Middle frontal gyrus (tissue), 1 donor: ENCODE measurements around the gene ADAM12.

ENCODE experiments used
- DNase-seq: peaks from one replicate; pipeline ENCODE4 v3.0.0-alpha.2; 2015; ENCODE audit warnings: low spot score; ENCODE audit errors: extremely low spot score

ADAM12 gene

DNA sequence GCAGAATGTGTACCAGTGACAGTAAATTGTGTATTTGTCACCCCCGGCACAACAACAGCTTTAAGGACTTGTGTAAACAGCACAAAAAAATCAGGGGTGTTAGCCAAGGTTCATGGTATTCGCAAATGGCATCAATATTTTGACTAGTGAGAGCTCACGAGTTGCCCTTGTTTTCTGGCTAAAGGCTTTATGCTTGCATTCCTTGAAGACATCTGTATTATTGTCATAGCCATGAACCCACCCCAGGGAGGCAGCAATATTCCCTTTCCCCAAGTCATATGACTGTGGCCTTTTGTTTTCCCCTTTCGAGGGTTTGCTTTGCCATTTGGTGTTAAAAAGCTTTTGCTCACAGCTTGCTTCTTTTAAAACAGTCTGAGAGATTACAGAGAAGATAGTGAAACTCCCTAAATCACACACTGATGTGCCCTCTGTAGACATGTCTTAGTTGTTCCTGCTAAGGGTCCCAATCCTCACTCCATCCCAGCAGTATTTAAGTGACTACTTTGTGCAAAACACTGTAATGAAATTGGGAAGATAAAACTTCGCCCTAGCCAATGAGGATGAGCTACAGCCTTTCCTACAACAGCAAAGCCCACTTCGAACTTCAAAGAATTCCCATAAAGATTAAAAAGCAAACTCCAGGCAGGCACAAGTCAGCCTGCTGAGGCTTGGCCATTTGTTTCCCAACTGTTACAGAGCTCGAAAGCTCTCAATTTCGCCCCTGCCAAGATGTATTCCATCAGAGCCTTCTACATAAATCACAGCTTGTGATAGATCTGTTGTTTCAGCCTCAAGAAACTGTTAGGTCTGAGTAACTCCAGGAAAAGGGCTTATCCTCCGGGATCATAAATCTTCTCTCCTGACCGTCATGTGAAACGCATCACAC lies 172.3 kb downstream of the ADAM12 start:
- DNase-seq = no peak

DNA sequence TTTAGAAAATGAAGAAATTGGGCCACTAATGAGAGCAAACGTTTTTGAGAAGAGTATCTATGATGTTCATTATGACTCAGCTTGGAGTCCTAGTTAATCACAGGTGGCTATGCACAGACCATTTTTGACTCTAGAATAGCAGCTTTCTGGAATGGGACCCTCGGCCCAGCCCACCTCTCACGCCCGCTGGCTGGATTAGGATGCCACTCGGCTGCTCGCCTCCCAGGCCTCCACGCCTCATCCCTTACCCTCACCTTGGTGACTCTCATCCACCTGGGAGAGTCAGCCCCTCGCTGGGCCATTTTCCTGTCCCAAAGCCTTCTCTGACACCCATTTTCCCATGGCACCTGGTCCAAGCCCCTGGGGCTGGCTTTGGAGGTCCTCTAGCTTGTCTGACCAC lies 173.6 kb downstream of the ADAM12 start:
- DNase-seq = no peak

DNA sequence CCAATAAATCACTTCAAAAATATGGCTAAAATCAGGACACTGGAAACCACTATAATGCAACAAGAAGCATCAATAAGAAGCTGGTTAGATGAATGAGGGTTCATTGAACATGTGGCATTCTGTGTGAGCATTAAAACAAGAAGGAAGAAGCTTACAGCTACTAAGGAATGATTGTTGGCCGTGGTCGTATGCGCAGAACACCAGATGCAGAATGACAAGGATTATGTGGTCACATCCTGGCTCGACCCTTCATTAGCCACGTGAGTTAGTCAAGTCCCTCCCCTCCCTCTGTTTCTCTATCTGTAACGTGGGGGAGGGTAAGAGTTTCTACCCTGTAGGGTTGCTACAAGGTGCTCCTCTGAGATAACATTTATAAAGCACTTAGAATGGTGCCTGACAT lies 174.3 kb downstream of the ADAM12 start:
- no peak for DNase-seq

- no peak for DNase-seq
Observed at GRCh38 chr10:126212738-126213137, 175.5 kb downstream of the ADAM12 start.

DNA sequence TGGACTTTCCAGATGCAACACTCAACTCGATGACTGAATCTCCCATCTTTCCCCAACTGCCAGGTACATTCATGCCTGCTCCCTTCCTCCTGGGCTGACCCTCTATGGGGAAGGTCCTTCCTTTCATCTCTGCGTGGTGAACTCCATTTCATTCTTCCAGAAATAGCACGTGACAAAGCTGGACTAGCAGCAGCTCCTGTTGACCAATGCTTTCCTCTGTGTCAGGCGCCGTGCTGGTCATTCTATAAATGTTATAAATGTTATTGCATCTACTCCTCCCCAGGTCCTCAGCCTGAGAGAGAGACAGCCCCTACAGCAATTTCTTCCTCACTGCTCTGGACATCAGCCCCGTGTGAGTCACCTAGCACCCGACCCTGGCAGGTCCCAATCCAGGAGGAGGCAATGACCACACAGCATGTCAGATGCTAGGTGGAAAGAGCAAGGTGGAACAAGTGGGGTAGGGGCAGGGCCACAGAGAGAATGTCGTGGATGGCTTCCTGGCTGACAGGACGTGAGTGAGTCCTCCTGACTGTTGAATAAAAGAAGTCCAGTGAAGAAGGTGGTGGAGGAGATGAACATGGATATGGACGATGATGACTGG lies 178.1 kb downstream of the ADAM12 start:
- DNase-seq = no peak

- no peak for DNase-seq
Observed at GRCh38 chr10:126209451-126209850, 178.8 kb downstream of the ADAM12 start.

DNA sequence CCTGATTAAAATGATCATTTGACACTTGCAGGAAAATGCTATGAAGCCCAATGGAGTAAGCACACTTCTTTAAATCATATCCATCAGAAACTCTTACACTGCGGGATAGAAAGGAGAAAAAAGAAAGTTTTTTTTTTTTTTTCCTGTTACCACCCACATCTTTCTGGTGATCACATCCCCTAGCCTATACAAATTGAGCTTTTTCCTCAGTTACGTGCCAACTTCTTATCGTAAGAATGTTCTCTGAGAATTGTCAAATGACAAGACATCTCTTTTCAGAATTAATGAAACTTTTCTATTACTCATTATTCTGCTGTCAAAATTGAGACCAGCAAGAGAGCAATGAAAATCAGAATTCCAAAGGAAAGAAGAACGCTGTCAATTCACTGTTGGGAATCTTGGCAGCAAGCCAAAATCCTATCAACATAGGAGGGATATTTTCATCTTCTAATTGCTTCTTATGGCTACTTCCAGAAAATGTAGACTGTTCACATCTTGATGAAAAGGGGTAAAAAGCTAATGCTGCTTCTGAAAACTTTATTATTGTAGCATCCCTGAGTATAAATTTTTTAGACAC lies 179.5 kb downstream of the ADAM12 start:
- no peak for DNase-seq

GRCh38 chr10:126207851-126208250 lies 180.4 kb downstream of the ADAM12 start:
- no peak for DNase-seq

DNA sequence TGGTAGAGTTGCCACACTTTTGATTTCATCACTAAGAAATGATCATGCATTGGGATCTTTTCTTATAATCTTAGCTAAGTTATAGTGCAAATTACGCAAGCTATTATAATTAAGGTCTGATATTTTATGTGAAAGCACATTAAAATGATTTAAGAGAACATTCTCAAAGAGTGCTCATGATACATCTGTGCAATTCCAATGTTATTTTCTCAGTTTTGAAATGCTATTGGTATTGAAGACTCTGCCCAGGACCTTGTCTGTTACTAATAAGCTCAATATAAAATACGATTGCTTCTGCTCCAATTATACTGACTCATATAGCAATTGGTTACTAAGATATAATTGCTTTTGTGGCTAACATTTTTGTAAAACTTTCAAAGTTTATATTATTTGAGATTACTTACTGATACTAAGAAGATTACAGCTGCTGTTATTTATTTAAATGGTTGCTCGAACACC lies 180.9 kb downstream of the ADAM12 start:
- no peak for DNase-seq

DNA sequence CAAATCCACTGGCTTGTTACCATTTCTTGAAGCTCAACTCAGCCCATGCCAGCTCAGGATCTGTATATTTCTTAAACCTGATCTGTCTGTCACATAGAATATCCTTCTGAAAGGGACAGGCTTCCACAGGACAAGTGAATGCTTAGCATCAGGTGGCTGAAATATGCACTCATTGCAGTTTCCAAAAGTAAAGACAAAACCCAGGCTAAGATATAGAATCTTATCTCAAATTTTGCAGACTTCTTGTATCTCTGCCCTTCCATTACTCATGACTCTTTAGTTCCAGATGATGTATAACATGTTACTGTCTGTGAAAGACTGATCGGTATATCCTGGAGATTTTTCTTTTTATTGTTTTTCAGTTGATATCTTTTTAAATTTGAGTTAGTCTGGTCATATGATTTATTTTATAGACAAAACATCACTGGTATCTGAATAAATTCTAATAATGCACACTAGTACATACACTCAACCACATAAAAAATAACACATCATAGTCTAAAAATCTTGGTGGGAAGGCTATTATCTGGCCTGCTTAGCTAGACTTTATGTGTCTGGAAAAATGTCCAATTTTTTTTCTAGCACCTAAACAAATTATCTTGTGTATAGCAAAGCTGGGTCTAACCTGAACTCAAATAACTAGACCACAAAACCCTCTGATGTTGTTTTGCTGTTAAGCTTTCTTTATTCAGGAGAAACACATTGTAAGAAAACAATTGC lies 182.6 kb downstream of the ADAM12 start:
- no peak for DNase-seq

GRCh38 chr10:126204320-126204719 lies 184.0 kb downstream of the ADAM12 start:
- no peak for DNase-seq

DNA sequence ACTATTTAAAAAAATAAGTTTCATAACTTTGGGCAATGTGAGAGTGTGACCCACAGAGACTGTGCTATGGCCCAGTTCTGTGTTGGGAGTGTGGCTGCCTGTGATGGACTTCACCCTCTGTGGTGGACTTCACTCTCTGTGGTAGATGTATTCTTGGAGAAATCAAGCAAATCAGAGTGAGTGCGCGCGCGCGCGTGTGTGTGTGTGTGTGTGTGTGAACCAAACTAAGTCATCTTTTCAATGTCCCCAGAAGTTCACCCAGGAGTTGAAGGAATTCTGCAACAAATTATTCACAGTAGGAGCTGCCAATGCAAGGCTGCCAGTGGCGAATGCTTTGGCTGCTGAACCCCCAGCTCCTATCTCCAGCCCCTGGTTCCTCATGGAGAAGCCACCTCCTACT lies 184.5 kb downstream of the ADAM12 start:
- no peak for DNase-seq

DNA sequence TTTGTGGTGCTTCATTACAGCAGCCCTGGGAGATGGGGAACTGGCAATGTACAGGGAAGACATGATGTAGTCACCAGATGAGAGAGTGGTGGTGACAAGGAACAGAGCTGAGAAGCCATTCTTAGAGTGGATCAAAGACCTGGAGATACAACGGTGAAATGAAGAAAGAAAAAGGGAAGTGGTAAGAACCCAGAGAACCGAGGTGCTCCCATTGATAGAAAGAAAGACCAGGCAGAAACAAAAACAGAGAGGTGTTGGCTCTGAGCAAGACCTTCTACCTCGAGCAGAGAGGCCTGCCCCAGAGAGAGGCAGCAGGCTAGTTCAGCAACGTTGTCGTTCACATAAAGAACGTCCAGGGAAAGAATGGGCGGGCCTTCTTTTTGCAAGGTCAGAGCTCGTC lies 186.7 kb downstream of the ADAM12 start:
- DNase-seq = no peak

- DNase-seq = no peak
Observed at GRCh38 chr10:126199221-126199998, 188.9 kb downstream of the ADAM12 start.

- DNase-seq = no peak
Observed at GRCh38 chr10:126198681-126199080, 189.6 kb downstream of the ADAM12 start.

- no peak for DNase-seq
Observed at GRCh38 chr10:126197036-126197543, 191.2 kb downstream of the ADAM12 start.

GRCh38 chr10:126196281-126196680 lies 192.0 kb downstream of the ADAM12 start:
- no peak for DNase-seq

GRCh38 chr10:126191192-126191591 lies 197.1 kb downstream of the ADAM12 start:
- DNase-seq = no peak

DNA sequence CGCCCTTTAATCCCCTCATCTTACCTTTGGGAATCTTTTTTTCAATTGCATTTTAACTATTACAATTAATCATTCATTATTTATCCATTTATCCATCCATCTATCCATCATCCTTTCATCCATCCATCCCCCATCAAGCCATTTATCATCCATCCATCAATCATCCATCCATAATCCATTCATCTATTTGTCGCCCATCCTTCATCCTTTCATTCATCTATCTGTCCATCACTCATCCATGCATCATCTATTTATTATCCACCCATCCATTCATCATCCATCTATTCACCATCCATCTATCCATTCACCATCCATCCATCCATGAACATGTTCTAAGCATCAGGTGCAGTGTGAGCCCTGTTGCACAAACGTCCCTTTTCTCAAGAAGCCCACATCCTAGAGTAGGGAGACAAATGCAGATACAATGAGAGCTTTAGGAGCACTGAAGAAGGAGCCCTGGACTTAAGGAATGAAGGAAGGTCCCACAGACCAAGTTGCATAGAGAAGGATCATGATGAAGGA lies 199.5 kb downstream of the ADAM12 start:
- DNase-seq = no peak

GRCh38 chr10:126187399-126187798 lies 200.9 kb downstream of the ADAM12 start:
- DNase-seq = no peak

GRCh38 chr10:126186766-126187165 lies 201.5 kb downstream of the ADAM12 start:
- no peak for DNase-seq
